LNCAP (cell line): ENCODE results near the gene ZBTB16.

Experiments used
- TF ChIP-seq, protein P1 (sequence below): fragments of 450-650 bp; IDR thresholded peaks from 2 replicates; pipeline ENCODE4 v1.5.1; 2017; ENCODE audit warnings: mild to moderate bottlenecking

ZBTB16 gene

DNA sequence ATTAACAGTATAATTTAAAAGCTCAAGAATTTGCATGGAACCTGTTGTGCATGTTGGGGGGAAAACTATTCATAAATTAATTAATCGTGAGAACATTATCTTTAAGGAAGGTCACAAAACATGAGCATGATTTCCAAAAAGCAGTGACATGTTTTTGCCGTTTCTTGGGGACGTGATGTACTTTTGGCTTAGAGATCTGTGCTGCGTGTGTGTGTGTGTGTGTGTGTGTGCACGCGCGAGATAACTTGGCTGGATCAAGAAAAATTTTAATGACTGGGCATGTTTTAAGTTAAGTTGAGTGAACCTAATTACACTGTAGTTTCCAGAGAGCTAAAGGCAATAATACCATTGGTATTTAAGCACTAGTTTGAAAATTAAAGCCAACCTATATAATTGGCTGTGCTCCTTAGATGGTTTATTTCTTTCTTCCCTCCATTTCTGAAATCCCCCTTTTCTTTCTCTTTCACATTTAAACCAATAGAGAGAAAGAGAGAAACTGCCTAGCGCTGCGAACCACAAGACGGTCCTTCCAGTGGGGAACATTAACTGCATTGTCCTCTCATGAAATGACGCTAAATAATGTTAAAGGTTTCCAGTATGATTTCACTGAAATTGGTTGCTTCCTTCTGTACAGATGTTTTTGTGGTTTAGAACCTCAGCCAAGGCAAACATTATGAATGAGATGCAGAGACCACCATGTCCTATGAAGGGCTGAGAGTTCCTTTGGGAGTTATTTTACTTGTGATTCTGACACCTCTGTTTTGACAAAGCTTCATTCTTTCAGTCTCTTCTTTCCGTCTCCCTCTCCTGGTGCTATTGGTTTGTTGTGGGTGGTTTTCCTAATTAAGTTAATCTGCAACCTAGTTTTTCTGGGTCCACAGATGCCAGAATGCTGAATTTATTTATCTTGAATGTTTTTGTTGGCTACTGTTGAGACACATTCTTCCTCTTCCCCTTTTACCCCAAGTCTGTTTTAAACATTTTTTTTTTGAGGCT lies 51.7 kb downstream of the ZBTB16 start:
- TF ChIP-seq, protein P1, sequence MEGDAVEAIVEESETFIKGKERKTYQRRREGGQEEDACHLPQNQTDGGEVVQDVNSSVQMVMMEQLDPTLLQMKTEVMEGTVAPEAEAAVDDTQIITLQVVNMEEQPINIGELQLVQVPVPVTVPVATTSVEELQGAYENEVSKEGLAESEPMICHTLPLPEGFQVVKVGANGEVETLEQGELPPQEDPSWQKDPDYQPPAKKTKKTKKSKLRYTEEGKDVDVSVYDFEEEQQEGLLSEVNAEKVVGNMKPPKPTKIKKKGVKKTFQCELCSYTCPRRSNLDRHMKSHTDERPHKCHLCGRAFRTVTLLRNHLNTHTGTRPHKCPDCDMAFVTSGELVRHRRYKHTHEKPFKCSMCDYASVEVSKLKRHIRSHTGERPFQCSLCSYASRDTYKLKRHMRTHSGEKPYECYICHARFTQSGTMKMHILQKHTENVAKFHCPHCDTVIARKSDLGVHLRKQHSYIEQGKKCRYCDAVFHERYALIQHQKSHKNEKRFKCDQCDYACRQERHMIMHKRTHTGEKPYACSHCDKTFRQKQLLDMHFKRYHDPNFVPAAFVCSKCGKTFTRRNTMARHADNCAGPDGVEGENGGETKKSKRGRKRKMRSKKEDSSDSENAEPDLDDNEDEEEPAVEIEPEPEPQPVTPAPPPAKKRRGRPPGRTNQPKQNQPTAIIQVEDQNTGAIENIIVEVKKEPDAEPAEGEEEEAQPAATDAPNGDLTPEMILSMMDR, result no peak

DNA sequence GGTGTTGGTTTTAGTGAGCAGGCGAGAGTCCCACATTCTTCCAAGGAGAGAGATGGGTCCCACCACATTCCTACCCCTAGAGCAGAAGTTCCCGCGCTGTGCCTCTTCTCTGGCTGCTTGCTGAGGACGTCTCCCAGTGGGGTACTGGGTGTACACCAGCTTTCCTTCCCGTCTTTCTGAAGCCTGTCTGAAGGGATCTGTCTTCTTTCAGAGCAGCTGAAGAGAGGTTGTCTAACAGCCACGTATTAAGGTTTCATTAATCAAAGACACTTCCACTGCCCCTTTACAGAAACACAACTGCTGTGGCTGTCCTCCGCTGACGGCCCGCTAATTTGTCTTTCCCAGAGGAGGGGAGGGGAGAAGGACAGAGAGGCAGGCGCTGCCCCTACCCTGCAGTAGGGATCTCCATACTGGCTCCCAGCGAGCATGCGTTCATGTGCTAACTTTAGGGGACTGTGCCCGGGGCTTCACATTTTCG lies 56.0 kb downstream of the ZBTB16 start:
- TF ChIP-seq, protein P1, result no peak

DNA sequence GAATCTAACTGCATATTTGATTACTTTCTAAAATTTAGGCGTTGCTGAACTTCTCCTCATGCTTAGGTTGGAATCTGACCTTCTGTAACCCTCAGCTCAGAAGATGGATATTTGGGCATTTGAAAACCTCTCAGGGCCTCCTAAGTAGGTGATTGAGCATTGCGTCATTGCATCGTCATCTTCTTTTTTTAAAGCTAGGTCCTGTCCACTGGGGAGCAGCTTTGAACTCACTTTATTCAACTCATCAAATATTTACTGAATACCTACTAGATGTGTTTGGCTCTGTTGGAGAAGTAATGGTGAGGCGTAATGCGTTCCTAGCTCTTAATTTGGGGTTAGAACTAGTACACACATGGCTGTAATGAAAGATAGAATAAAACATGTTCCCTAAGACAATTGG lies 56.8 kb downstream of the ZBTB16 start:
- TF ChIP-seq, protein P1, result no peak

DNA sequence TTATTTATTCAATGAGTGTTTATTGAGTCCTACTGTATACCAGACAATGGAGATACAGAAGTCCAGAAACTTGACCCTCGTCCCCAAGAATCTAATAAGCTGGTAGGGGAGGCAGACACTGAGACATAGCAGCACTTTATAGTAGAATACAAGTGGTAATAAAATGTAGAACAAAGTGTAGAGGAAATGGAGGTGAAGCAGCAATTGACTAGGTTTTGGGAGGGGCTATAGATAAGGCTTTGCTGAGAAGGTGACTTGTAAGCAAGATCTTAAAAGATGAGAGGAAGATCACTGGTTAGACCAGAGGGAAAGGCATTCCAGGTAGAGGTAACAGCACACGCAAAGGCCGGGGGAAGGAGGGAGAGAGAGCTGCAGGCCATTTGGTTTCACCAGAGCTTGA lies 57.3 kb downstream of the ZBTB16 start:
- TF ChIP-seq, protein P1, result no peak

DNA sequence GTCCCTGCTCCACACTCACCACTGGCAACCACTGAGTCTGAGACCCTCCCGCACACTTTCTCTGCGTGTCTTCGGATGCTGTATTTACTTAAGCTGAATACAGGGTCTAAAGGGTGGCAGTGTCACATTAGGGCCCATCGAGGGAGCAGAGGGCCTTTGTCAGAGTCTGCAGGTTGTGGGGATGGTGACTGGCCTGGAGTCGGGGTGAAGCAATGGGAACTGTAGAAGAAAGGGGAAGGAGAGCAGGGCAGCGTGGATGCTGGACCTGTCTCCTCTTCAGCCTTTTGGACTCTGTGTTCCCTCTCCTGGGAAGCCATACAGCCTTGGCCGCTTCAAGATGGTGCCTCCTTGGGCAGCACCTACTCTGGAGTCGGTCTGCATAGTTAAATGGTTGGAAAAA lies 61.1 kb downstream of the ZBTB16 start:
- TF ChIP-seq, protein P1, result no peak

DNA sequence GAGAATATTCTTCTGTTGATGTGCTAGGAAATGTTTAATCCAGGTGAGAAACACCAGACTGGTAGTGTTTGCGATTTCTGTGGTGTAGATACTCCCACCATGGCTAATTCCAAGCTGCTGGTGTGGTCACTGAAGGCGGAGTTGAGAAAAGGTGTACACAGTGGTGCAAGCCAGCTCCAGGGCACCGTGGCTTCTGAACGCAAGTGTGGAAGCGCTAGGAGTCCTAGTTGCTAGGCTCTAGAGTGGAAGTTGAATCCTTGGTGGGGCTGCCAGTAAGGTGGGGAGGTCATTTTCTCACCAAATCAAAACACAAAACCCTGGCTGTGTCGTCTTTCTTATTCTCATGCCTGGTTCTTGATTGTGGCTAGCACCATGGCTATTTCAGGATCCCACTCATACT lies 61.6 kb downstream of the ZBTB16 start:
- TF ChIP-seq, protein P1, result no peak

DNA sequence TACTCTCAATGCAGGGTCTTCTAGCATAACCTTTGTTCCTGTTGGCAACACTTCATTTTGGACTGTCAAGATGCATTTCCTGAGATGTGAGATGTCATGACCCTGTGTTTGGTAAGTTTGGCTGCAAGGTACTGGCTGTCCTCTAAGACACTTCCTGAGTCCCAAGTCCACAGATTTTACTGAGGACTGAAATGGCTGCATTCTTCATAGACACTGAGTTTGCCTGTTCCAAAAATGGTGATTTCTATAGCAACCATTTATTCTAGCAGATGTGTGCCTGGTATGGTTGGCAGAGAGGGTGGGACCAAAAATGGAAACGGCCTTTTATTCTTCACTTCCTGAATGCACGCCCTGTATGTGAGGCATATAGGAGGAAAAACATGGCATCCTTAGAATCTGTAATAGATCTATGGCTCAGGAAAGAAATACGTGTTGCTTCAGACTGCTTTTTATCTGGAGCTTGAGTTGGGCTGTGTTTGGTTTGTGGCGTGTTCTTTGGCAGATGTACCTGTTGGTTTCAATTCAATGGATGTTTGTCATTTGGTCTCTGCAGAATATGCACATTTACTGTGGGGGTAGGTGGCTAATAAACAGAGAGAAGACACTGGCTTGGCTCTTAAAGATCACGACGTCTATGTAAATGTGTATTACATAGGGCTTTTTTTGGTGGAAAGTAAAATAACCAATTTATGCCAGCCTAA lies 62.4 kb downstream of the ZBTB16 start:
- TF ChIP-seq, protein P1, result no peak
